K562 (cell line): ENCODE measurements around the gene MACF1. TPM values are rescaled to one million over a fixed set of nuclear protein-coding genes. Genes with fewer than 3 reads are reported as not detected.
"Not testable (repeated sequence)": the region's sequence is repeated elsewhere in the genome, so short reads cannot be mapped to it uniquely, and the experiment has no call there.

ENCODE experiments used
- ATAC-seq: fragments of 200-7000 bp; cut with Tn5 transposase; 3 replicates; pipeline ENCODE4 v1.9.1; 2020; ENCODE audit warnings: moderate library complexity
- BruUV-seq: library from RNA; stranded (reverse); fragments of 400-500 nt; replicated peaks from 2 replicates; lab custom pipeline; 2021; lab: Mats Ljungman, UMichigan
- CTCF ChIA-PET: fragments of 300-600 bp; formaldehyde crosslinking; extraction: SDS; loops from one replicate; lab custom pipeline; 2021; ENCODE audit warnings: low intra/inter-chr PET ratio; lab: Yijun Ruan, JAX
- POLR2A ChIA-PET: fragments of 300-600, 350-650 bp; sonication (Branson Sonifier 250); formaldehyde crosslinking; extraction: SDS; loops from one replicate; lab custom pipeline; 2021; ENCODE audit warnings: antibody characterized with exemption, inconsistent platforms; lab: Yijun Ruan, JAX
- DNase-seq, 4 experiments: peaks; one replicate each; pipeline versions ENCODE4 v3.0.0 to v3.0.0-alpha.2; 2011 to 2018; ENCODE audit warnings: low spot score in 3 of 4, mixed read lengths in 3 of 4; ENCODE audit errors: extremely low read depth in 1 of 4
- FAIRE-seq: peaks from 2 replicates; lab custom pipeline; 2011; peaks lifted over from hg19 to GRCh38; lab: Jason Lieb, UNC
- H2AFZ ChIP-seq: 2 replicates; pipeline ENCODE4 v1.6.0; 2011; ENCODE audit warnings: low read depth, low read length, control low read depth, inconsistent platforms
- H3K27ac ChIP-seq: fragments of 200-600 bp; 3 replicates; pipeline ENCODE4 v1.8.0; 2011; ENCODE audit warnings: low read depth, mild to moderate bottlenecking, control low read depth, inconsistent platforms, low read length, moderate library complexity, mixed read lengths; ENCODE audit errors: extremely low read depth
- H3K27me3 ChIP-seq, 2 experiments: fragments of 300-600 bp in 1 of 2; 2 replicates in 1 of 2; 3 replicates in 1 of 2; pipeline versions ENCODE4 v1.6.0 to v1.8.0; 2011; ENCODE audit warnings: inconsistent platforms in 2 of 2, low read length in 2 of 2, mild to moderate bottlenecking in 1 of 2, mixed read lengths in 1 of 2, moderate library complexity in 1 of 2; ENCODE audit not compliant: control insufficient read depth in 2 of 2, insufficient read depth in 2 of 2
- H3K36me3 ChIP-seq: fragments of 300-600 bp; 3 replicates; pipeline ENCODE4 v1.8.0; 2011; ENCODE audit warnings: mild to moderate bottlenecking, low read length, inconsistent platforms; ENCODE audit not compliant: control insufficient read depth, insufficient read depth
- H3K4me1 ChIP-seq, 2 experiments: fragments of 200-600 bp in 1 of 2; replicated peaks in 1 of 2; 2 replicates in 1 of 2; 3 replicates in 1 of 2; pipeline versions ENCODE4 v1.5.1 to v1.8.0; 2011; ENCODE audit warnings: inconsistent platforms in 2 of 2, low read length in 2 of 2, mild to moderate bottlenecking in 1 of 2, mixed read lengths in 1 of 2, moderate library complexity in 1 of 2; ENCODE audit not compliant: control insufficient read depth in 2 of 2, insufficient read depth in 2 of 2
- H3K4me2 ChIP-seq: 2 replicates; pipeline ENCODE4 v1.6.1; 2011; ENCODE audit warnings: low read length, control low read depth, inconsistent platforms, mixed read lengths; ENCODE audit not compliant: insufficient read depth
- H3K4me3 ChIP-seq: fragments of 200-600 bp; sonication (generic), shearing (Covaris generic); 2 replicates; pipeline ENCODE4 v1.5.1; 2016; ENCODE audit warnings: control low read depth, inconsistent platforms
- H3K79me2 ChIP-seq: fragments of 200-600 bp; 3 replicates; pipeline ENCODE4 v1.8.0; 2011; ENCODE audit warnings: low read length, inconsistent platforms; ENCODE audit not compliant: control insufficient read depth, insufficient read depth
- H3K9ac ChIP-seq, 2 experiments: 2 replicates each; pipeline versions ENCODE4 v1.6.0 to v1.6.1; 2011; ENCODE audit warnings: low read depth in 2 of 2, low read length in 2 of 2, control low read depth in 1 of 2, inconsistent platforms in 1 of 2, mild to moderate bottlenecking in 1 of 2, mixed read lengths in 1 of 2; ENCODE audit not compliant: insufficient read depth in 1 of 2
- H3K9me1 ChIP-seq: one replicate; pipeline ENCODE4 v1.6.0; 2011; ENCODE audit warnings: inconsistent platforms, mild to moderate bottlenecking, low read length, moderate library complexity; ENCODE audit not compliant: control insufficient read depth, insufficient read depth
- H3K9me3 ChIP-seq: replicated peaks from 2 replicates; pipeline ENCODE4 v1.5.1; 2011; ENCODE audit warnings: low read depth, low read length, inconsistent platforms; ENCODE audit not compliant: control insufficient read depth, insufficient read depth
- H4K20me1 ChIP-seq: replicated peaks from 2 replicates; pipeline ENCODE4 v1.6.1; 2011; ENCODE audit warnings: low read length, inconsistent platforms, mixed read lengths; ENCODE audit not compliant: control insufficient read depth, insufficient read depth
- FIP1L1 ChIP-seq: fragments of 200-400 bp; formaldehyde crosslinking; IDR thresholded peaks from 2 replicates; pipeline ENCODE4 v1.6.1; 2018; ENCODE audit warnings: mild to moderate bottlenecking, low read depth, low read length; ENCODE audit not compliant: poor library complexity, severe bottlenecking
- GMEB1 ChIP-seq: fragments of 250-450 bp; sonication (Bioruptor Pico); IDR thresholded peaks from 2 replicates; pipeline ENCODE4 v1.4.0; 2020; ENCODE audit warnings: mild to moderate bottlenecking
- HDAC6 ChIP-seq: IDR thresholded peaks from 2 replicates; pipeline ENCODE4 v1.6.1; 2012; ENCODE audit warnings: low read depth, mild to moderate bottlenecking, control low read depth, inconsistent platforms, low read length, moderate library complexity
- HINFP ChIP-seq: fragments of 450-650 bp; conservative IDR thresholded peaks from 2 replicates; pipeline ENCODE4 v1.6.1; 2016; ENCODE audit warnings: missing genetic modification characterization, low read depth, mild to moderate bottlenecking, control low read depth, missing compliant biosample characterization
- RAD21 ChIP-seq, 2 experiments: fragments of 250-450 bp in 1 of 2; fragments of 450-650 bp in 1 of 2; sonication (Bioruptor Pico) in 1 of 2; formaldehyde crosslinking in 1 of 2; IDR thresholded peaks in 1 of 2; conservative IDR thresholded peaks in 1 of 2; 2 replicates each; pipeline versions ENCODE4 v1.4.0 to v1.8.0; 2020 to 2022; ENCODE audit warnings: mild to moderate bottlenecking in 2 of 2, moderate library complexity in 1 of 2
- TRIM24 ChIP-seq, 2 experiments: fragments of 450-650 bp; IDR thresholded peaks; 2 replicates each; pipeline ENCODE4 v1.6.1; 2016
- ZBTB43 ChIP-seq: sonication (generic); formaldehyde crosslinking; IDR thresholded peaks from 2 replicates; pipeline ENCODE4 v1.8.0; 2023; ENCODE audit warnings: mild to moderate bottlenecking, missing genetic modification reagents
- WGBS: fragments of 100-300 bp; shearing (Covaris generic); methylation state at CpG from one replicate; pipeline ENCODE4 v1.1.6; 2016; ENCODE audit warnings: low coverage, mixed read lengths; ENCODE audit not compliant: insufficient coverage; ENCODE audit errors: missing lambda C conversion rate; 5-methylcytosine and 5-hydroxymethylcytosine counted together
- in situ Hi-C: fragments of 300-500 bp; cut with MboI; formaldehyde crosslinking; loops from 4 replicates; pipeline ENCODE4 v1.15.0; 2018; ENCODE audit warnings: inconsistent platforms, mixed read lengths
- intact Hi-C: fragments of 100-400 bp; cut with micrococcal nuclease; formaldehyde crosslinking; loops from 2 replicates; pipeline ENCODE4 v1.14.2; 2022
- polyA plus RNA-seq, 8 experiments: library from polyadenylated mRNA; depleted of rRNA in 4 of 8; stranded (reverse) in 5 of 8; unstranded in 3 of 8; fragments of >200 nt; fragmentation: Nextera tagmentation in 2 of 8; fragmentation: Illumina TruSeq in 1 of 8; extraction: Ambion mirVana in 2 of 8; extraction: Trizol in 1 of 8; gene quantifications; 2 replicates each; pipeline versions ENCODE4 v1.2.1 to v1.2.3, GENCODE V29; 2011 to 2014; ENCODE audit warnings: inconsistent platforms in 1 of 8, missing spikeins in 1 of 8
- total RNA-seq, 7 experiments: library from RNA; depleted of rRNA in 6 of 7; stranded (reverse); fragments of >200 nt in 6 of 7; fragmentation: Illumina TruSeq in 2 of 7; extraction: Trizol in 2 of 7; gene quantifications; 2 replicates each; pipeline versions ENCODE4 v1.2.1 to v1.2.3, GENCODE V29; 2011 to 2021; ENCODE audit warnings: low replicate concordance in 1 of 7

MACF1 gene
- total and polyA plus RNA-seq, 9 of the 15 experiments (the other 6 are each of a cell fraction or from before 2014, with no cell fraction given) = 13.2 to 232 (median 112) TPM

GRCh38 chr1:39160703-39161102 is 43.8 kb upstream of the MACF1 start:
- no peak overlapping the region for H2AFZ ChIP-seq
- ATAC-seq (no peak), FAIRE-seq (no peak), DNase-seq (no peak)
- H3K79me2 ChIP-seq = peaks cover 41% of the 10 kb centered on the region
- POLR2A ChIA-PET = interaction anchor here (1.0 to 4.2 kb wide), 2 partner anchors 20 to 31 kb away, joined by 3 to 27 read pairs; no protein-coding TSS in a partner anchor
- no peak overlapping the region for H3K27ac ChIP-seq
- no peaks in the 10 kb centered on the region; the same call in 2 of the 3 replicates for H3K36me3 ChIP-seq
- H3K4me1 ChIP-seq = peaks cover 11 to 36% of the 10 kb centered on the region in 2 experiments; a peak in 2 of 5 replicates
- no peak overlapping the region for H3K9ac ChIP-seq
- intact Hi-C loops = no loop called here
- in situ Hi-C loops = no loop called here
- H3K9me3 ChIP-seq = no peaks in the 10 kb centered on the region
- CTCF ChIA-PET = no interaction called here
- TF ChIP-seq HINFP (tag) (no peak), HDAC6 (no peak), RAD21 (CRISPR knock-in tag; conservative IDR thresholded peaks at IDR 0.05 in 1 of 2, IDR thresholded peaks at IDR 0.05 in 1 of 2) (peak in 1 of 2 experiments; percentile 18; a peak in 1 of 4 replicates), FIP1L1 (no peak), GMEB1 (CRISPR knock-in tag) (no peak), TRIM24 (IDR thresholded peaks at IDR 0.05) (no peak), ZBTB43 (no peak)
- H3K4me3 ChIP-seq = no peak overlapping the region
- H3K4me2 ChIP-seq = no peak overlapping the region
- no peaks in the 10 kb centered on the region for H3K9me1 ChIP-seq
- no TSS peak for BruUV-seq
- no peaks in the 10 kb centered on the region for H3K27me3 ChIP-seq
- H4K20me1 ChIP-seq = no peaks in the 10 kb centered on the region

- BruUV-seq, in situ Hi-C loops, H3K9me1 ChIP-seq, CTCF ChIA-PET, H3K4me3 ChIP-seq, H3K4me2 ChIP-seq, H3K36me3 ChIP-seq, H3K9ac ChIP-seq, H3K27me3 ChIP-seq, H3K27ac ChIP-seq, DNase-seq, FAIRE-seq, ATAC-seq, intact Hi-C loops, H2AFZ ChIP-seq, H3K9me3 ChIP-seq, H4K20me1 ChIP-seq: not testable (repeated sequence)
- 76% methylated on average over 5 of the region's 8 CpGs for WGBS
- POLR2A ChIA-PET = interaction anchor here (0.6 kb wide), 1 partner anchor 480 kb away, joined by 3 read pairs; no protein-coding TSS in a partner anchor
- peaks cover 22 to 42% of the 10 kb centered on the region in 2 experiments; a peak in 4 of 5 replicates for H3K4me1 ChIP-seq
- peaks cover 48% of the 10 kb centered on the region for H3K79me2 ChIP-seq
Observed at GRCh38 chr1:39161811-39162210, 42.7 kb upstream of the MACF1 start.
